ENCODE measurements around the gene CDCA3. TPM values are rescaled to one million over a fixed set of nuclear protein-coding genes. Genes with fewer than 3 reads are reported as not detected.
"Not testable (repeated sequence)": the region's sequence is repeated elsewhere in the genome, so short reads cannot be mapped to it uniquely, and the experiment has no call there.

The CDCA3 gene
- total RNA-seq, 1 donor from 2014 or later = 2.2 TPM

GRCh38 chr12:6872073-6873048, 21.3 kb upstream of the CDCA3 start:
- peak; percentile 85 for DNase-seq (ENCODE audit: low spot score)

- DNase-seq (ENCODE audit: low spot score) = peak; percentile 67
These were observed 20.2 kb upstream of the CDCA3 start for GRCh38 chr12:6871052-6871957.

DNA sequence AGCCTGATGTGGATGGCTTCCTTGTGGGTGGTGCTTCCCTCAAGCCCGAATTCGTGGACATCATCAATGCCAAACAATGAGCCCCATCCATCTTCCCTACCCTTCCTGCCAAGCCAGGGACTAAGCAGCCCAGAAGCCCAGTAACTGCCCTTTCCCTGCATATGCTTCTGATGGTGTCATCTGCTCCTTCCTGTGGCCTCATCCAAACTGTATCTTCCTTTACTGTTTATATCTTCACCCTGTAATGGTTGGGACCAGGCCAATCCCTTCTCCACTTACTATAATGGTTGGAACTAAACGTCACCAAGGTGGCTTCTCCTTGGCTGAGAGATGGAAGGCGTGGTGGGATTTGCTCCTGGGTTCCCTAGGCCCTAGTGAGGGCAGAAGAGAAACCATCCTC, 19.2 kb upstream of the CDCA3 start:
- not testable (repeated sequence) for DNase-seq (ENCODE audit: low spot score)

- peak; percentile 88 for DNase-seq (ENCODE audit: low spot score)
These were observed 18.2 kb upstream of the CDCA3 start for GRCh38 chr12:6869049-6870021.

DNA sequence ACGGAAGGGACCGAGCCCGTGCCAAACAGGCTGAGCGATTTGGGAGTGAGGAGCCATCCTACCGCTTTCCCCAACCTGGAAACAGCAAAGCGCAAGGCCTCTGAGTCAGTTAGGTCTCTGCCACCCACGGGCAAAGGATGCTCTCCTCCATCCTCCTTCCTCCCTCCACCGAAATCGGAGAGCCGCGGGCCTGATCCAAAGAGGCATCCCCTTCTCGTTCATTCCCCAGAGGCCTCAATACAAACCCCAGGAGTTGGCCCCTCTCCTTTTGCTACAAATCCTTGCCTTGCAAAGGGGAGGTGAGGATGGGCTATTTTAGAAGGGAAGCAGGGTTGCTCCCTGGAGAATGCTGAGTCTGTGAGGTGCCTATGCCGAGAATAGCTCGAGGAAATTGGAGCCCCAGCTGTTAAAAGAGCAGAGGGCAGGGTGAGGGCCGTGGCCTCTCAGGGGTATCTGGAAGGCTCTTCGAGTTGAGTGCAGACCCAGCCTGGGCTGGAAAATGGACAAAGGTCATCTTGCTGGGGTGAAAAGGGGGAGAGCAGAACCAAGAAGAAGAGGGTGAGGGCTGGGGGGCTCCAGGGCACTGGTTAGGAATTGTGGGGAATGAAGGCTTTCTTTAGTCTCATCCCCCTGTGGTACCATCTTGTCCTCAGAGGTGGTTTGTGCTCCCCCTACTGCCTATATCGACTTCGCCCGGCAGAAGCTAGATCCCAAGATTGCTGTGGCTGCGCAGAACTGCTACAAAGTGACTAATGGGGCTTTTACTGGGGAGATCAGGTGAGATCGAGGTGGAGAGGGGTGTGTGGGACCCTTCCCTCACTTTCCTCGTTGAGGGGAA, 17.3 kb upstream of the CDCA3 start:
- DNase-seq (ENCODE audit: low spot score) = no peak

DNA sequence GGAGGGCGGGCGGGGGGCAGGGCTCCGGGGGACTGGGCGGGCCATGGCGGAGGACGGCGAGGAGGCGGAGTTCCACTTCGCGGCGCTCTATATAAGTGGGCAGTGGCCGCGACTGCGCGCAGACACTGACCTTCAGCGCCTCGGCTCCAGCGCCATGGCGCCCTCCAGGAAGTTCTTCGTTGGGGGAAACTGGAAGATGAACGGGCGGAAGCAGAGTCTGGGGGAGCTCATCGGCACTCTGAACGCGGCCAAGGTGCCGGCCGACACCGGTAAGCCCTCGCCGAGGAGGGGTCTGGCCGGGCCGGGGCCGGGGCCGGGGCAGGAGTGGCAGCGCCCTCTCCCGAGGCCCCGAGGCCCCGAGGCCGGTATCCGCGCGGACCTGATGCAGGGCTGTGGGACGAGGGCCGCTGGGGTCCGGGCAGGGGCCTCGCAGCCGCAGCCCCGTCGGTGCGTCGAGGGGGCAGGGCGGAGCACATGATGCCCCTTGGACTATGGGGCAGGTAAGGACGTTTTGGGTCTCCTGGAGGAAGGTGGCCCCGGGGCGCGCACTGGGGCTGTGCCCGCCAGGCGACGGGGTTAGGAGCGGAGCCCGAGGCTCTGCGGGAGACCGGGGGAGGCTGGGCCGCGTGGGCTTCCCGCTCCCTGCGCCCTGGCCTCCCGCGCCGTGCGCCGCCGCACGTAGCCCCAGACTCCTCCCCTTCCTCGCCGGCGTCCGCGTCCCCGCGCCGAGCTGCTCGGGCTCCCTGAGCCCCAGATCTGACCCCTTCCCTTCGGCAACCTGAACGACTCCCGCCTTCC, 16.5 kb upstream of the CDCA3 start, which contains the start of gene TPI1:
Gene TPI1 (plus strand): TSS at position 119 of the 798 bp plus-strand sequence. CDS start 36 bp downstream, at position 155.
- peak; percentile 86 for DNase-seq (ENCODE audit: low spot score)

- no peak for DNase-seq (ENCODE audit: low spot score)
These were observed 15.9 kb upstream of the CDCA3 start for GRCh38 chr12:6866920-6867412.

DNA sequence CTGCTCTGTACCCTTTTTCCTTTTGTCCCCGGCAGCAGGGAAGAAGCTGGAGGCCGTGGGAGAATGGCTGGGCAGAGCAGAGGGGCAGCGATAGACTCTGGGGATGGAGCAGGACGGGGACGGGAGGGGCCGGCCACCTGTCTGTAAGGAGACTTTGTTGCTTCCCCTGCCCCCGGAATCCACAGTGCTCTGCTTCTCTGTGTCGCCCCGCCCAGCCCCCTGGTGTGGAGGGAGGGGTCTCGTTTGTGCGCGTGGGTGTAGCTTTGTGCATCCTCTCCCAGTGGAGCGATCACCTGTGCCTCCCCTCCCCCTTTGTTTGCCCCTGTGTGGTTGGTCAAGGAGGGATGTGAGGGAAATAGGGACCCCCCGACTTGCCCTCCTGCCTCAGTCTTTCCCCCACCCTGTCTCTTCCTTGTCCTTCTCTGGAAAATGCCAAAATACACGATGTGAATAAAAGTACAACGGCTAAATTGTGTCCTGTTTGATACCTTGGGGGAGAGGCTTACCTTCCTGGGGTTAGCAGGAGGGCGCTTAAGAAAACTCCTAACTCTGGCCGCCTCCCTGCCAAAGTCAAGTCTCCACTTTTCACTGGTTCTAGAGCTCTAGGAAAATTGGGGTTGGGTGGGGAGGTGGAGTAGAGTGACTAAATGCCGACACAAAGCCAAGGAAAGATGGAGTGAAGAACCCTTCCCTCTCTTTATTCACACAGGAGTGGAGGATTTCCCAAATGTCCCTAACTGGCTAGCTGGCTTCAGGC, 15.3 kb upstream of the CDCA3 start:
- DNase-seq (ENCODE audit: low spot score) = no peak

DNA sequence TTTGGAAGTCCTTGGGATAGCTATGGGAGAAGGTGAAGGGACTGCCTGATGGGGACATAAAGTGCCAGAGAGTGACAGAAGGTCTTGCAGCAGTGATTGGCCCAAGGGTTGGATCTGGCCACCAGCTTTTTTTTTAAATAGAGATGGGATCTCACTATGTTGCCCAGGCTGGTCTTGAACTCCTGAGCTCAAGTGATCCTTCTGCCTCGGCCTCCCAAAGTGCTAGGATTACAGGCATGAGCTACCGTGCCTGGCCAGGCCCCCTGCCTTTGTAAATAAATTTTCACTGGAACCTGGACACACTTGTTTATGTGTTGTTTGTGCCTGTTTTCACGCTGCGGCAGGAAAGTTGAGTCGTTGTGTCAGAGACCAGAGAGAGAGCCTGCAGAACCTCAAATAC, 14.2 kb upstream of the CDCA3 start:
- DNase-seq (ENCODE audit: low spot score) = not testable (repeated sequence)

DNA sequence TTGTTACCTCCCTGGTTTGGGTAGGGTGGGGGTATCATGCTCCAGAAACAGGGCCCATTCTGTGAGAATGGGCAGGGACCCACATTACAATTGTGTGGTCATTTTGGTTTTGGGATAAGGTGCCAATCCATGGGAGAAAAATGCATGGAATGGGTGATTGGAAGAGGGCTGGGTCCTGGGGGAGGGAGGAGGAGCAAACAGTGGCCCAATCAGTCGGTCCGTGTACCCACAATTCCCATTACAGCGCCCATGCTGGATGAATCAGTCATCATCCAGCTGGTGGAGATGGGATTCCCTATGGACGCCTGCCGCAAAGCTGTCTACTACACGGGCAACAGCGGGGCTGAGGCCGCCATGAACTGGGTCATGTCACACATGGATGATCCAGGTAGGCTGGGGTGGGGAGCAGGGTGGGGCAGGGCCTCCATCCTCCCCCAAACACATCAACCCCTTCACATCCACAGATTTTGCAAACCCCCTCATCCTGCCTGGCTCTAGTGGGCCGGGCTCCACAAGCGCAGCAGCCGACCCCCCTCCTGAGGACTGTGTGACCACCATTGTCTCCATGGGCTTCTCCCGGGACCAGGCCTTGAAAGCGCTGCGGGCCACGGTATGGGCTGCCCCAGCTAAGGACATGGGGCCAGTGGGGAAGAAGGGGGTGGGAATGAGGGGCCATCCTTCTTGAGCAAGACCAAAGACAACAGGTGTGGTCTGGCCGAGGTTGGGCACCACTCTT, 12.7 kb upstream of the CDCA3 start:
- no peak for DNase-seq (ENCODE audit: low spot score)

DNA sequence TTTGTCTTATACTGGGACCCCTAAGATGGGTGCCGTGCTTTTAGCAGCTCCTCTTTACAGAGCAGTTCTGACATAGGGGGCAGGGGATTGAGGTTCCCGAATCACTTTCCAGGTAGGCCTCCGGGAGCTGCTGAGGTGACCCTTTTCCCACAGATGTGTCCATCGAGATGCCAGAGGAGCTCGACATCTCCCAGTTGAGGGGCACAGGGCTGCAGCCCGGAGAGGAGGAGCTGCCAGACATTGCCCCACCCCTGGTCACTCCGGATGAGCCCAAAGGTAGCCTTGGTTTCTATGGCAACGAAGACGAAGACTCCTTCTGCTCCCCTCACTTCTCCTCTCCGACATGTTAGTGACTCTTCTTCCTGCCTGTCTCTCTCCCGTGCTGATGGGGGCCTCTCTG, 11.9 kb upstream of the CDCA3 start:
- DNase-seq (ENCODE audit: low spot score) = no peak

DNA sequence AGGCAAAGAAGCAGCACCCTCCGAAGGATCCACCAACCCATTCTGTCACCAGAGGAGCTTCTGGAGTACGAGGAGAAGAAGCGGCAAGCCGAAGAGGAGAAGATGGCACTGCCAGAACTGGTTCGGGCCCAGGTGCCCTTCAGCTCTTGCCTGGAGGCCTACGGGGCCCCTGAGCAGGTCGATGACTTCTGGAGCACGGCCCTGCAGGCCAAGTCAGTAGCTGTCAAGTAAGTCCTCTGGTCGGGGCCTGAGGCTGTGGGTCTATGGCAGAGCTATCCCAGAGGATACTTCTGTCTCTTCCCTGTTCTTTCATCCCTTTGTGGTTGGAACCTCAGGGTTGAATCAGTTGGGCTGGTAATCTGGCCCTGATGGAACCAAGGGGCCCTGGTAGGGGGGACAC, 10.3 kb upstream of the CDCA3 start:
- DNase-seq (ENCODE audit: low spot score) = no peak

- DNase-seq (ENCODE audit: low spot score) = no peak
These were observed 9.9 kb upstream of the CDCA3 start for GRCh38 chr12:6860942-6861341.

DNA sequence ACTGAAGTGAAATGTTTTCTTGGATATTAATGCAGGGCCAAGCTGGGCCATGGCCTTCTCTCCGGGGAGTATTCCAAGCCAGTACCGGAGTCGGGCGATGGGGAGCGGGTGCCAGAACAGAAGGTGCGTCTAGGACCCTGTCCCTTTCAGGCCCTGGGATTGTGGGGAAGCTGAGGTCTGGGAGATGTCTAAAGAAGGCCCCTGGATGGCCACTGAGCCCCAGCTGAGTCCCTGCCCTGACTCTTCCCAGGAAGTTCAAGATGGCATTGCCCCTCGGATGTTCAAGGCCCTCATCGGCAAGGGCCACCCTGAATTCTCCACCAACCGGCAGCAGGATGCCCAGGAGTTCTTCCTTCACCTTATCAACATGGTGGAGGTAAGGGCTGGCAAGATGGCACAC, 9.0 kb upstream of the CDCA3 start:
- DNase-seq (ENCODE audit: low spot score) = no peak

- DNase-seq (ENCODE audit: low spot score) = no peak
These were observed 7.7 kb upstream of the CDCA3 start for GRCh38 chr12:6858799-6859198.

DNA sequence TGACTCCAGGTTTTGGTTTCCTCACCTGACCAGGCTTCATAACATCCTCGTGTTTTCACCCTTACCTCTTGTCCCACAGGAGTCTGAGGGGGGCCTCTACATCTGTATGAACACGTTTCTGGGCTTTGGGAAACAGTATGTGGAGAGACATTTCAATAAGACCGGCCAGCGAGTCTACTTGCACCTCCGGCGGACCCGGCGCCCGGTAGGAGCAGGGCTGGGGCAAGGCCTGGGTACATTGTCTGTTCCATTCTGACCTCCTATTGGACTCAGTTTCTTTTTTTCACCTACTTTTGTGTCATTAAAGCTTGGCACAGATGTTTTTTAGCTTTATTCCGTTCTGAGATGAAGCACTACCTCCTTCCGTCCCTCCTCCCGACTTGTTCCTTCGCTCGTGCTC, 4.2 kb upstream of the CDCA3 start:
- no peak for DNase-seq (ENCODE audit: low spot score)

GRCh38 chr12:6854036-6854435, 3.0 kb upstream of the CDCA3 start:
- DNase-seq (ENCODE audit: low spot score) = no peak

DNA sequence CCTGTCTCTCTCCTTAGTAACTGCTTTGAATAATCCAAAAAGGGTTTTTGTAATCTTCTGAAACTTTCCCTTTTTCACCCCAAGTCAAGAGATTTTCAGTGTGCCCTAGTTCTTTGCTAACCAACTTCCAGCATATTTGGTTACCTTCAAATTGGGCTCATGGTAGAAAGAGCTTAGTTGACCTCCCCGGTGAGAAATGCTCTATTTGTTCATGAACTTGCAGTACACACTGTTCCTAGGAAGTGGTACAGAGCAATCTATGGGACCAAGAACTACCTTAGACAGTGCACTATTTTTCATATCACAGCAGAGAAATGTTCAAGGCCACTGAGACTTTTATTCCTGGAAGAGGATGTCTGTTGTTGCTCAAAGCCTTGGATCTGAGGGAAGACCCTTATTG, 2.5 kb upstream of the CDCA3 start:
- DNase-seq (ENCODE audit: low spot score) = no peak

All from mucosa of gallbladder (tissue), 1 donor.